Muscle of back (tissue), 13 donors: ENCODE measurements around the gene BTNL8. TPM values are rescaled to one million over a fixed set of nuclear protein-coding genes. Genes with fewer than 3 reads are reported as not detected.

Experiments
- DNase-seq, 3 donors: peaks; one replicate each; pipeline versions ENCODE4 v3.0.0 to v3.0.0-alpha.2; 2013
- long read RNA-seq, 9 donors: transcript quantifications; one replicate each; lab custom pipeline, GENCODE V29; 2026
- polyA plus RNA-seq, 10 donors: library from polyadenylated mRNA; unstranded; fragments of 120-200 nt; gene quantifications; one replicate each; pipeline ENCODE4 v1.2.1, GENCODE V29; 2013; ENCODE audit not compliant: insufficient read length in 10 of 10

Gene BTNL8, protein sequence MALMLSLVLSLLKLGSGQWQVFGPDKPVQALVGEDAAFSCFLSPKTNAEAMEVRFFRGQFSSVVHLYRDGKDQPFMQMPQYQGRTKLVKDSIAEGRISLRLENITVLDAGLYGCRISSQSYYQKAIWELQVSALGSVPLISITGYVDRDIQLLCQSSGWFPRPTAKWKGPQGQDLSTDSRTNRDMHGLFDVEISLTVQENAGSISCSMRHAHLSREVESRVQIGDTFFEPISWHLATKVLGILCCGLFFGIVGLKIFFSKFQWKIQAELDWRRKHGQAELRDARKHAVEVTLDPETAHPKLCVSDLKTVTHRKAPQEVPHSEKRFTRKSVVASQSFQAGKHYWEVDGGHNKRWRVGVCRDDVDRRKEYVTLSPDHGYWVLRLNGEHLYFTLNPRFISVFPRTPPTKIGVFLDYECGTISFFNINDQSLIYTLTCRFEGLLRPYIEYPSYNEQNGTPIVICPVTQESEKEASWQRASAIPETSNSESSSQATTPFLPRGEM
- polyA plus RNA-seq = under 1 TPM in 4 of 10 donors, not detected in 6; 0.10 to 0.31 (median 0.16) TPM
- long read RNA-seq, donor 1 = 0 reads
- long read RNA-seq, donor 2 = 0 reads
- long read RNA-seq, donor 3 = 0 reads
- long read RNA-seq, donor 4 = 0 reads
- long read RNA-seq, donor 5 = 0 reads
- long read RNA-seq, donor 6 = 0 reads
- long read RNA-seq, donor 7 = 0 reads
- long read RNA-seq, donor 8 = 0 reads
- long read RNA-seq, donor 9 = 0 reads

DNA sequence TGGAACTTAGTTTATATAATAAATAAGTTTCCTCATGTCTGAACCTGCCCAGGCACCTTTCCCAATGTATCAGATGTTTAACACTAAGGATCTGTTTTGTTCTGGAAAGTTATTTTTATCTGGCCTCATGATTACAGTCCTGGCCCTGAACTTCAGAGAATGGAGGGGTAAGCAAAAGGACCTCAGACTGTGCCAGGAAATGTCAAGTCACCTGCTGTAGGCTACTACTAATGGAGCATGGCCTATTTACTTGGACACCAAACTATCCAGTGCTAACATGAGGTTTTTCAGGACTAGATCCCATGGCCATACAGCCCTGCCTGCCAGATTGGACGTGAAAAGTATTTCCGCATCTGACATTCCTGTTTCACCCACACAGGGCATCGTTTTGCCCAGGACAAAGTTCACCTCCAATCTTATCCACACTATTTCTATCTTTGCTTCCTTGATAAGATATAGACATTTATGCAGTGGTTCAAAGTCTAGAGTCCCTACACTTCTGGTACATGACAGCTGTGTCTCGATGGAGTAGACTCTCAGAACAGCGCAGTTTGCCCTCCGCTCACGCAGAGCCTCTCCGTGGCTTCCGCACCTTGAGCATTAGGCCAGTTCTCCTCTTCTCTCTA, at the start of gene BTNL8:
BTNL8 (plus strand) TSS at position 539 of the 626 bp plus-strand sequence. CDS start 152 bp downstream, outside the sequence.
- DNase-seq = no peak

DNA sequence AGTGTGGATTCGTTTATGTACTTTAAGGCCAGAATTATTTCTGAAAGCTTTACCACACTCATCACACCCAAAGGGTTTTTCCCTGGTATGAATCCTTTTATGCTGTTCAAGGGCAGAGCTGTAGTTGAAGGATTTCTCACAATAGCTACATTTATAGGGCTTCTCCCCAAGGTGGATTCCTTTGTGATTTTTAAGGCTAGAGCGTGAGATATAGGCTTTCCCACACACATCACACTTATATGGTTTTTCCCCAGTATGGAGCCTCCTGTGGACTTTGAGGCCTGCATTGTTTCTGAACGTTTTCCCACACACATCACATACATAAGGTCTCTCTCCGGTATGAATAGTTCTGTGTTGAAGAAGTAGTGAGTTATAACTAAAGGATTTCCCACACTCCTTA, 49.1 kb upstream of the BTNL8 start:
- no peak for DNase-seq

DNA sequence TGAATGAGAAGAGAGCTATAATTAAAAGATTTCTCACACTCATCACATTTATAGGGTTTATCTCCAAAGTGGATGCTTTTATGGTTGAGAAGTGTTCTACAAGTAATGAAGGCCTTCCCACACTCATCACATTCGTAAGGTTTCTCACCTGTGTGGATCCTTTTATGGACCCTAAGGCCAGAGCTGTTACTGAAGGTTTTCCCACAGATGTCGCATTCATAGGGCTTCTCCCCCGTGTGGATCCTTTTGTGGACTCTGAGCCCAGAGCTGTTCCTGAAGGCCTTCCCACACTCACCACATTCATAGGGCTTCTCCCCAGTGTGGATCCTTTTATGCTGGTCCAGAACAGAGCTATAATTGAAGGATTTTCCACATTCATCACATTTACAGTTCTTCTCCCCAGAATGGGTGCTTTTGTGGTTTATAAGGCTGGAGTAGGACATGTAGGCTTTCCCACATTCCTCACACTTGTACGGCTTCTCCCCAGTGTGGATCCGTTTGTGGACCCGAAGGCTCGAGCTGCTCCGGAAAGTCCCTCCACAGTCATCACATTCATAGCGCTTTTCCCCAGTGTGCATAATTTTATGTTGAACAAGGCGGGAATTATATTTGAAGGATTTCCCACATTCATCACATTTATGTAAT, 48.4 kb upstream of the BTNL8 start:
- no peak for DNase-seq

DNA sequence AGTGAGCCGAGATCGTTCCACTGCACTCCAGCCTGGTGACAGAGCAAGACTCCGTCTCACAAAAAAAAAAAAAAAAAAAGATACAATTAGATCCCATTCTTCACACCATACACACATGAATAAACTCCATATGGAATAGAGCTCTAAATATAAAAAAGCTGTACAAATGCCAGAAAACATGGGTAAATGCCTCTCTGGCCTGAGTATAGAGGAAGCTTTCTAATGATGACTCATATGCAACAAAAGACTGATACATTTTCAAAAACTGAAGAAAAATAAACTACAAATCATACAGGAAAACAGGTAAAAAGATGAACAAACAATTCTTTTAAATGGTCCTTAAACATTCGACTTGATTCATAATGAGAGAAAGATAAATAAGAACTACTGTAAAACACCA, 46.5 kb upstream of the BTNL8 start:
- DNase-seq = no peak

DNA sequence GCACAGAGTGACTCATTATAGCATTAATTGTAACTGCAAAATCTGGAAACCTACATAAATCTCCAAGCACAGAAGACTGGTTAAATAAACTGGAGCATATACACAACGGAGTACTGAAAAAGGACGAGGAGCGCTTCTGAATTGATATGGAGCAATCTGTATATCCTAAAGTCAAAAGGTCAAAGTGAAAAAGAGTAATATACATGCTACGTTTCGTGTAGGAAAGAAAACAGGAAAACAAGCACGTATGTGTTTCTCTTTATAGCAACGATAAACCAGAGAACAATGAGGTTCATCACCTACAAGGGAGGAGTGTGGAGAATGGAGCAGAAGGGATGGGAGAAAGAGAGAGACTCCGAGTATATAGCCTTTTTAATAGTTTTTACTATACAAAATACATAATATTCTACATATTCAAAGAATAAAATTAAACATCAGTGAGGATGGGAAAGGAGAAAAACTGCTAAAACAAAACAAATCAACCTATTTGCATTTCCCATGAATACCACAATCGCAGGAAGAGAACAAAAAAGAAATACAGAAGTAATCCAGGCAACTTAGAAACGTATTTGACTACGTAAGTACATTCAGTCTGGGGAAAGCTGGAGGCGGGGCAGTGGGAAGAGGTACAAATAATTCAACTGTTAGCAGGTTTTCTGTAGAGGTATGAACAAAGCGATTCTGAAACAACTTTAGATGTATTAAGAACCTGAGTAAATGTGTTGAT, 45.7 kb upstream of the BTNL8 start:
- no peak for DNase-seq

DNA sequence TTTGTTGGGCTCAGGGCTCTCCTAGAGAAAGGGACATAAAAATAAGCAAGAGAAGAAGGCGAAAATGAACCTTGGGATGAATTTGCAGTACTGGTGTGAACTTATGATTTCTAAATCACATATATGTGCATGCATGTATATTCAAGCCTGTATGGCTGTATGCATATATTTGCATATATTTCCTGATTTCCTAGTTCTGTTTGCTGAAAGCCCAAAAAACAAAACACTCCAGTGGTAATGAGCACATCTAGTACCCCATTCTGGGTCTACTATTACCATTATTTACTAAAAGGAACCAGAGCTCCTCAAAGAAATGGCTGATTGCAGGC, 45.1 kb upstream of the BTNL8 start:
- DNase-seq = no peak

DNA sequence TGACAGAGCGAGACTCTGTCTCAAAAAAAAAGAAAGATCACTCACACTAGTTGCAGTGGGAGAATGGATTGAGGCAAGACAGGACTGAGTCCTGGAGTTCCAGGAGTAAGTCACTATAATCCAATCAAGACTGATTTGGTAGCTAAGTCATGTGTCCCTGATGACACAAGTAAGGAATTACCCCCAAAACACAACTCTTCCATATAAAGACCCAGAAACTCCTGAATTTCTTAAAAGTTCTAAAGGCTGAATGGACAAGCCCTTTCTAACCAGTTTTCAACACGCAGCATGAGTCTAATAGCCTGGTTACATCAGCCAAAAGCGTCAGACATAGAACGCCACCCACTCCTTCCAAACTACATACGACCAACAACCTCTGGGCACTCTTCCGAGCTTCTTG, 40.4 kb upstream of the BTNL8 start:
- DNase-seq = no peak

DNA sequence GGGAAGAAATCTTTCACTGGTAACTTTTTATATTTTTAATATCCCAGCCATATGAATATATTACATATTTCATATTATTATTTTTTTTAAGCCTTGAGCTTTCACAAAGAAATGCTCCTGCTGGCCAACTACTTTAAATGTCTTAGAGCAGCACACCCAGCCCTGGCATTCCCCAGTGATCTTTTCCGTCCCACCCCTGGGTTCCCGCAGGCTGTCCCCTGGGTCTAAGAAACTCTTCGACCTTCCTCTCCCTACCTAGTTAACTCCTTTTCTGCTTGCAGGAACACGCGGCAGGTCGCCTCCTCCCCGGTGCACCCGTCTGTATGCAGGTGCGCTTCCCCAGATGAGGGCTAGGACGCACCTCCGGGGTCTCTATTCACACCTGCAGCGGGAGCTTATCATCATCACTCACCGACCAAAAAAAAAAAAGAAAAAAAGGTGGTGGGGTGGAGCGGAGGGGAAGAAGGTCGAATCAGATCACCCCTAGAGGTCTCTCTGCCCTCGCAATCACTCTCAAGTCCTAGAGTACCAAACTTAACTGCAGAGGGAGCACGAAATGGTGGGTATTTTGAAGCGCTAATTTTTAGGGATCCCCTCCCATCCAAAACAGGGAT, 38.6 kb upstream of the BTNL8 start:
- peak in 1 of 3 donors; percentile 28 for DNase-seq

DNA sequence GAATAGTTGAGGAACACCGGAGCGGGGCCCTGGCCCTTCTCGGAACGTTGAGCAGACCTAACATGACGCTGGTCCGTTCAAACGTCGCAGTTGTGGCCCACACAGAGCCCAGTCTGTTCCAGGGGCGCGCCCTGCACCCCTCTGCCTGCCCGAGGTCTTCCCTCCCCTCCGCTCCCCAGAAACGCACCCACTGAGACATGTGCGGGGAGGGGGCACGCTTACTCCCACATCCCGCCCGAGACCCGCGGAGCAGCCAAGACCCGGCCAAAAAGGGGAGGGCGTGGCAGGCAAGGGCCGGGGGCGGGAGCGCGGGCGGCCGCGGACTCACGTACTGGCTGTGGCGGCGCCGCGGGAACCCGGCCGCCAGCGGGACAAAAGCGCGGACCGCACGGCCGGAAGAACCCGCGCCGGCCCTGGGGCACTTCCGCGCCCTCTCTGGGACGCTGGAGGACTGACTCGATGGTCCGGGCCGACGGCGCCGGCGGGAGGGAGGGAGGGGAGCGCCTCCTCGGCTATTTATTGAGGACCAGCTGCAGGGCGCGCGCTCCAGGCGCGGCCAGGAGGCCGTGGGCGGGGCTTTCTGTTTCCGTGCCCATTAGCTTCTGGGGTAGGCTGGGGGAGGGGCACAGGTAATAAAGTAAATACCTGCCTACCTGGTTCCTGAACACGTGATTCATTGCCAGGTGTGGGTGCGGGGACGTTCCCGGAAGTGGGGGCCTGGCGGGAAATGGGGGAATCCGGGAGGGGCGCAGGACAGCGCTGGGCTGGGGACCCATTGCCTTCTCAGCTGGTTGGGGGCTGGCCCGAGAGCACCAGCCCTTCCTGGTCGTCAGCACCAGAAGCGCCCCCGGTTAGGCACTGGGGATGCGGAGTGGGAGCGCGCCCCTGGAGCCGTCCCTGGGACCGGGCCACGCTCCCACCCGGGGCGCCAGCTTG, 37.8 kb upstream of the BTNL8 start, which contains the start of gene ZFP62:
ZFP62 (minus strand) TSS at position 390 of the 936 bp plus-strand sequence; CDS start at position 333, 57 bp downstream.
- DNase-seq = peak; percentile 90 to 97 (median 94)

DNA sequence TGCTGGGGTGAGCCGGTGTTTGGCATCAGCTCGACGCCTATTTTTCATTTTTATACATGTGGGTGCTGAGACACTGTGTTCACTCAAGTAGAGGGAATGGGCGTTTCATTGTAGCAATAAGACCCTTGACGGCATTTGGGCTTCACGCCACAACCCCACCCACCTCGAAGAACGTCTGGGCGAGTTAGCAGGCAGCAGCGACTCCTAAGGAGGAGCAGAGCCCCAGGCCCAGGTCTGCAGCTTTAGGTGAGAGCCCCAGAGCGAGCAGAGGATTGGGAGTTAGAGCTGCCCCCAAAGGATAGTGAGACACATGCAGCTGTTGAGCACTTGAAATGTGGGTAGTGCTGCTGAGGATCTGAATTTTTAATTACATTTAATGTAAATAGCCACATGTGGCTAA, 36.3 kb upstream of the BTNL8 start:
- DNase-seq = no peak

DNA sequence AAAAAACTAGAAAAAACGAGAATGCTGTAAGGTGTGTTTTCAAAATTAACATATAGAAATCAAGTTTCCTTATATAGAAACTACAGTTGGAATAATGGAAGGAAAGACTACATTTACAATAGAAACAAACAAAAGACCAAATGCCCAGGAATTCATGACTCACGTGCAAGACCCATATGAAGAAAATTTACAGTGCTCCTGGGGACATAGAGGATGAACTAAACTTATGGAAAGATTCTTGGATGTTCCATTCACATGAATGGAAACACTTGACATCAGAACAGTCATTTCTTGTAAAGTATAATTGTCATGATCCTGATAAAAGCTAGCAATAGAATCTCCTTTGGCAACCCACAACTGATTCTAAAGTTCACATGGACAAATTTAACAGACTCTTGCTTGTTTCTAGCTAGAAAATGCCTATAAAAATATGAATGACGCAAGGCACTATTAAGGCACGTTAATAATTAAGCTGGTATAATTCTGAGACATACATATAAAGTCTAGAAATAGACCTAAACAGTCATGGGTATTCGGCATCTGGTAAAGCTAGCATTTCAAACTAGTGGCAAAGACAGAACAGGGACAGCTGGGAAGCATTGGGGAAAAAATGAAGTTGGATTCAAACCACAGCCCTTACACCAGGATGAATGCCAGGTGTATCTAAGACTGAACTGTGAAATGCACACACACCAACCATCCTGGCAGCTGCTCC, 32.8 kb upstream of the BTNL8 start:
- peak; percentile 24 to 69 (median 37) for DNase-seq

DNA sequence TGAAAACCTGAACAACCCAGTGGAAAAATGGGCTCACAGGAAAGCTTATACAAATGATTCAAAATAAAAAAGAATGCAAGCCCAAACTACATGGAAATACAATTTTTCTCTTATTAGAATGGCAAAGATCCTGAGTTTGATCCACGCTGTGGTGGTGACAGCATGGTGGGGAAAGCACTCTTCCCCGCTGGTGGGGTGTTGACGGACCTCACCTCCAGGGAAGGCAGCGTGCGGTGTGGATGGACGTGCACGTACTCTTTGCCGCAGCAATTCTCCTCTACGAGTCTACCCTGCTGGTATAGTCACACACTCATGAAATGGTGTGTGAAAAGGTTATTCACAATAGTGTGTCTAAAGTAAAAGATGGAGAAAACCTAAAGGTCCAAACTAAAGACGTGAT, 32.0 kb upstream of the BTNL8 start:
- DNase-seq = peak in 1 of 3 donors; percentile 32

DNA sequence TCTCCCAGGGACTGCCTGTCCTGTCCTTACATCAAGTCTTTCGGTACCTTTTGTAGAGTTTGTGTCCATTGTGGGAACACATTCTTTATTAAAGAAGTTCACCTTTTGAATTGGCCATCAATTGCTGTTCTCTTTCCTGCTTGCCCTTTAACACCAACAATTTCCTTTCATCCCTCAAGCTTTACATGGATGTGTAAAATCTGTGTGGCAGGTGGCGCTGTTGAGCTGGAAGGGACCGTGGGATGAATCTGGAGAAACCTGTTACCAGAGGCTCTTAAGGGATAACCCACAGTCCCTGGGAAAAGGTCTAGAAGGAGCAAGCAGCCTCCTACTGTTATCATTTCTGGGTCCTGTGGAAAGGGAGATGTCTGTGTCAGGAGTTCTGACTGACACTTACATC, 30.0 kb upstream of the BTNL8 start:
- peak; percentile 46 to 81 (median 61) for DNase-seq

DNA sequence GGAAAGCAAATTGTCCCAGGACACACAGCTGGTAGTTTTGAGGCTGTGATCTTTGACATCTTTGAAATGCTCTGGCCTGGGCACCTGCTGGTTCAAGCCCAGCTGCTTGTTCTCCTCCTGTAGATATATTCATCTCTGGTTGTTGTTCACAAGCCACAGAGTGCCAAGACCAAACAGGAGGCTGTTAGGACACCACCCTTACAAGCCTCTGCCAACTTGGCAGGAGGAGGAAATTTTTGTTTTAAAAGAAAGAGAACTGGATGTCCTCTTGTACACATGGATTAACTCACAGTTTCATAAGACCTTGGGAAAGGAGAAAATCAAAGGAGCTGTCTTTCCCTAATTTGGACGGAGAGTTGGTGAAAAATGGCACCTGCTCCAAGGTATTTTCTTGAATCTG, 29.4 kb upstream of the BTNL8 start:
- DNase-seq = no peak

DNA sequence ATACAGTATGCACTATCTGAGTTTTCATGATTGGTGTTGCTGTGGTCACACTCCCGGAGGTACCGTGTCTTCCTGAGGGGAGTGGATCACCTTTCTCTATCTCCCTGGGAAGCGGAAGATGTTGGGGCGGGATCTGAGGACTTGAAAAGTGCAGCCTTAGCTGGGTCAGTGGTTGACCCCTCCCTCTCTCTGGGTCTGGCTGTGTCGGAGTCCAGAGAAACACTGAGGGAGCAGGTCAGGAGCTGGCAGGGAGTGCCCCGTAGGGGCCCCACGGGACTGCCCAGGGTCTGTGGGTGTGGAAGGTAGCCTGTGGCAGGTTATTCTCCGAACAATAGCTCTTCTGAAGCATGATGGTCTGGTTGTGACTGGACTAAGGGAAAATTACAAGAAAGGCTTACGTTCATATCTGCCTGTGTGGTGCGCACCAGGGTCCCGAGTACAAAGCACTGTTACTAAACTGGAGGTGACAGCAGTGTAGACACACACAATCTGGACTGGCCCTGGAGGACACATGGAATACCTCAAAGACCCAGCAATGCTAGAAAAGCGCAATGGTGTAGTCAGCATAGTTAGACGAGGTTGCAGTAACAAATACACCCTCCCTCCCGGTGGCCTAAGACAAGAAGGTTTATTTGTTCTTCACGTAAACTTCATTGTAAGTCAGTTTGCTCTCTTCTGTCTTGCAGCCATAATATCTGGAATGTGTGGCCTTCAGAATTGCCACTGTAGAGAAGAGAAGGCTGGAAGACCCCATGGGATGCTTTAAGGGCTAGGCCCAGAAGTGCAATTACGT, 28.5 kb upstream of the BTNL8 start:
- DNase-seq = no peak

DNA sequence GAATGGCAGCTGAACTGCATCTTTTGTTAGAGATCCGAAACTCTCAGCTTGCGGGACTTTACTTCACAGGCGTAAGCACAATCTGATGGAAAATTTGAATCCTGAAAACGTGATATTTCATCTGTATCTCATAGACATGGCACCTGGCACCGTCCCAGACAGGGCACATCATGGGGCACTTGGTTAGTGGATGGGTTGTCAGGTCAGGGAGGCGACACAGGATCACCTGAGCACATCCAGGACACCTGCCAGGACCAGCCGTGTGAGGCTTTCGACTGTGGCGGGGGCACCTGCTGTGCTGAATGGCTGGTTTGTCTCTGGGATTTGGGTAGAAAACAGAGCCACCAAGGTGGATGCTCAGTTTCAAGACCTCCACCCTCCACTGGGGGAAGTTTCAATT, 26.5 kb upstream of the BTNL8 start:
- DNase-seq = no peak

DNA sequence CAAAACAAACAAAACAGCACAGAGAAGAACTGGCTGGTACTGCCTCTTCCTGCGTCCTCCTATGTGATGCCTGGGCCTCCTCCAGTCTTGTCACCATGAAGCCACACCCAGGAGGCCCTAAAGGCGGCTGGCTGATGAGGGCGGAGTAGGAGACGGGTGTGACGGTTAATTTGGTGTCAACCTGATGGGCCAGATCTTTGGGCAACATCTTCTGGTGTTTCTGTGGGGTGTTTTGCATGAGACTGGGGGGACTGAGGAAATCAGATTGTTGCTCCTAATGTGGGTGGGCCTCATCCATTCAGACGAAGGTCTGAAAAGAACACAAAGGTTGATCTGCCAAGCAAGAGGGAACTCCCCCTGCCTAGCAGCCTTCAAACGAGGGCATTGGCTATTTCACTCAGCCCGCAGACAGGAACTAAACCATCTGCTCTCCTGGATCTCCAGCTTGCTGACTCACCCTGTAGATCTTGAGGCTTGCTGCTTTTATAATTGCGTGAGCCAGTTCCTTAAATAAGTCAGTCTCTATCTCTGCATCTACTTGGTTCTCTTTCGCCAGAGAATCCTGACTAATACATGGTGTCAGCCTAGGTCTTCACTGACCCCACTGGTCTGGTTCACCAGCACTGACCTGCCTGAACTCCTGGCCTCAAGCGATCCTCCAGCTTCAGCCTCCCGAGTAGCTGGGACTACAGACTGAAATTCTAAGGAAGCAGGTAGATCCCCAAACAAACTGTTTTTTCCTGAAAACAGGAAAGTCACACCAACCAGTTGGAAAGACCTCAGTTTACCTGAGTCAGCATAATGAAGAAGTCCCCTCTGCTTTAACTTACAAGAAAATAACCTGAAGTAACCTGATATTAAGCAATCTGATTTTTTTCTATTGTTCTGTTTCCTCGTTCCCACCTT, 25.1 kb upstream of the BTNL8 start:
- no peak for DNase-seq
